ENCODE measurements around the gene MSI2. TPM values are rescaled to one million over a fixed set of nuclear protein-coding genes. Genes with fewer than 3 reads are reported as not detected.

MSI2 gene
- total and polyA plus RNA-seq, 2 donors (not counting 3 experiments of a cell fraction or from before 2014, with no cell fraction given): 20.9 to 59.3 TPM

DNA sequence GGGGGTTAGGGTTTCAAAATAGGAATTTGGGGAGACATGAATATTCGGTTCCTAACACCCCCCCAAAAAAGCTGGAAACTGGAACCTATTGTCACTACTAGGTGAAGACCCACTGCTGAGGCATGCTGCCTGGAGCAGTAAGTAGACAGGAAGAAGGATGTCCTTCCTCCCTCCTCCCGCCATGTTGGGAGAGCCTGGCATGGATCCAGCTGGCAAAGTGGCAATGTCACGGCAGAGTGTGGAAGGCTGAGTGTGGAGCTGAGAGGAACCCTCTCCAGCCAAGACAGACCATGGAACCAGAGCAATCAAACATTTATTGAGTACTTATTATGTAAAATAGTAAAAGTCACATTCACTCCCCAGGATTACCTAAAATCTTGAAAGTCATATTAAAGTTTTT, 439.7 kb downstream of the MSI2 start:
- no peak overlapping the region for H3K9ac ChIP-seq (replicated peaks; ENCODE audit: extremely low read depth, insufficient read depth, low read length)
- no peaks in the 10 kb centered on the region for H3K36me3 ChIP-seq (ENCODE audit: control insufficient read depth in 2 of 2, extremely low read depth in 1 of 2, insufficient read depth in 2 of 2, low read length in 2 of 2)
- POLR2A ChIA-PET: no interaction called here
- no peaks in the 10 kb centered on the region for H4K20me1 ChIP-seq (replicated peaks; ENCODE audit: control insufficient read depth, extremely low read depth, insufficient read depth, low read length)
- no peak overlapping the region for H2AFZ ChIP-seq (ENCODE audit: low read depth, low read length)
- peaks cover 0 to 13% of the 10 kb centered on the region in 2 experiments for H3K27me3 ChIP-seq (ENCODE audit: control insufficient read depth in 2 of 2, insufficient read depth in 2 of 2, low read length in 2 of 2)
- BruUV-seq (replicated peaks): no TSS peak
- DNase-seq (ENCODE audit: low read depth, low spot score) (no peak), FAIRE-seq (no peak)
- intact Hi-C loops (cut with micrococcal nuclease) (no loop called here), dilution Hi-C loops (cut with MboI; ENCODE audit: extremely low pct_ligation_motif_present, low sequenced_read_pairs) (no loop called here)
- H3K4me2 ChIP-seq (ENCODE audit: insufficient read depth, low read length): no peak overlapping the region
- CTCF ChIA-PET: interaction anchor here (1.0 to 1.4 kb wide), 2 partner anchors 87 to 453 kb away, joined by 3 to 5 read pairs; no protein-coding TSS in a partner anchor
- H3K9me1 ChIP-seq (replicated peaks; ENCODE audit: control insufficient read depth, extremely low read depth, insufficient read depth, low read length): no peaks in the 10 kb centered on the region
- H3K4me3 ChIP-seq (replicated peaks in 1 of 3; ENCODE audit: insufficient read depth in 1 of 3, low read depth in 1 of 3, low read length in 3 of 3): no peak overlapping the region
- TF ChIP-seq MYC (IDR thresholded peaks at IDR 0.05; ENCODE audit: low read depth, low read length) (no peak), POLR2A (IDR thresholded peaks at IDR 0.05; ENCODE audit: low read depth, low read length) (no peak), CTCF (IDR thresholded peaks at IDR 0.05; ENCODE audit: extremely low read depth in 1 of 2, insufficient read depth in 1 of 2, low read depth in 1 of 2, low read length in 2 of 2) (no peak), JUN (IDR thresholded peaks at IDR 0.05; ENCODE audit: borderline replicate concordance, insufficient read depth, insufficient read length, low read depth) (no peak), EZH2 (IDR thresholded peaks at IDR 0.05; ENCODE audit: borderline replicate concordance, low read depth, low read length, severe bottlenecking) (no peak), GATA2 (IDR thresholded peaks at IDR 0.05; ENCODE audit: insufficient read depth, insufficient read length, low read depth, low read length) (no peak), POLR2AphosphoS5 (IDR thresholded peaks at IDR 0.05; ENCODE audit: insufficient read depth, low read depth, low read length) (no peak), FOS (IDR thresholded peaks at IDR 0.05; ENCODE audit: borderline replicate concordance, insufficient read depth, low read length) (no peak)
- TF ChIP-seq, protein P1, sequence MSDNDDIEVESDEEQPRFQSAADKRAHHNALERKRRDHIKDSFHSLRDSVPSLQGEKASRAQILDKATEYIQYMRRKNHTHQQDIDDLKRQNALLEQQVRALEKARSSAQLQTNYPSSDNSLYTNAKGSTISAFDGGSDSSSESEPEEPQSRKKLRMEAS (IDR thresholded peaks at IDR 0.05; ENCODE audit: insufficient read depth, insufficient read length): no peak
- H3K4me1 ChIP-seq (ENCODE audit: control insufficient read depth, extremely low read depth, insufficient read depth, low read length): no peaks in the 10 kb centered on the region
- H3K9me3 ChIP-seq (replicated peaks; ENCODE audit: control insufficient read depth, insufficient read depth, low read length): no peaks in the 10 kb centered on the region
- no peaks in the 10 kb centered on the region for H3K79me2 ChIP-seq (ENCODE audit: control insufficient read depth, insufficient read depth, low read length)
- no peak overlapping the region for H3K27ac ChIP-seq (ENCODE audit: insufficient read depth, low read depth, low read length)

Data from endothelial cell of umbilical vein (primary cell).